HG03097 (cell line): Measurements from ENCODE around the gene TEX28.
"Not testable (repeated sequence)": the region's sequence is repeated elsewhere in the genome, so short reads cannot be mapped to it uniquely, and the experiment has no call there.

Experiments used
- ATAC-seq: cut with Tn5 transposase; IDR thresholded peaks from one replicate; pipeline ENCODE4 v1.9.1; 2021; ENCODE audit not compliant: unreplicated experiment, low FRiP score

TEX28 gene

GRCh38 chrX:154248076-154248475 is 46.8 kb downstream of the TEX28 start:
- not testable (repeated sequence) for ATAC-seq

- not testable (repeated sequence) for ATAC-seq
Measured at GRCh38 chrX:154247377-154248045, 47.4 kb downstream of the TEX28 start.

- not testable (repeated sequence) for ATAC-seq
Measured at GRCh38 chrX:154239982-154240503, 54.9 kb downstream of the TEX28 start.

GRCh38 chrX:154238939-154239559 is 55.9 kb downstream of the TEX28 start:
- not testable (repeated sequence) for ATAC-seq

- ATAC-seq, result not testable (repeated sequence)
Measured at GRCh38 chrX:154233620-154234019, 61.3 kb downstream of the TEX28 start.

- ATAC-seq, result not testable (repeated sequence)
Measured at GRCh38 chrX:154231443-154231842, 63.5 kb downstream of the TEX28 start.

GRCh38 chrX:154226706-154227105 is 68.2 kb downstream of the TEX28 start:
- not testable (repeated sequence) for ATAC-seq

- not testable (repeated sequence) for ATAC-seq
Measured at GRCh38 chrX:154225292-154225691, 69.6 kb downstream of the TEX28 start.
